Mesenchymal stem cell (in vitro differentiated cells and primary cell): ENCODE measurements around the gene VPS13A.
A peak's percentile ranks its signal among the peaks of the same experiment; 100 is the strongest.

ENCODE experiments used
- DNase-seq: peaks from one replicate; pipeline ENCODE4 v3.0.0-alpha.2; 2013
- H2AFZ ChIP-seq: one replicate; pipeline ENCODE4 v1.6.1; 2013; ENCODE audit warnings: low read depth, mild to moderate bottlenecking, control low read depth, inconsistent platforms, low read length, moderate library complexity
- H2AK5ac ChIP-seq: 2 replicates; pipeline ENCODE4 v1.6.1; 2013; ENCODE audit warnings: low read length, moderate library complexity, mild to moderate bottlenecking, inconsistent platforms; ENCODE audit not compliant: severe bottlenecking
- H2BK120ac ChIP-seq: one replicate; pipeline ENCODE4 v1.6.1; 2013; ENCODE audit warnings: low read depth, mild to moderate bottlenecking, inconsistent platforms, low read length, moderate library complexity
- H2BK12ac ChIP-seq, 2 experiments: one replicate each; pipeline ENCODE4 v1.6.1; 2013; ENCODE audit warnings: inconsistent platforms in 2 of 2, low read length in 2 of 2, mild to moderate bottlenecking in 2 of 2, moderate library complexity in 2 of 2, control low read depth in 1 of 2
- H2BK15ac ChIP-seq: one replicate; pipeline ENCODE4 v1.6.1; 2013; ENCODE audit warnings: mild to moderate bottlenecking, low read depth, inconsistent platforms; ENCODE audit not compliant: poor library complexity, severe bottlenecking
- H2BK5ac ChIP-seq: 2 replicates; pipeline ENCODE4 v1.6.1; 2013; ENCODE audit warnings: low read depth, mild to moderate bottlenecking, low read length, control low read depth, inconsistent platforms; ENCODE audit not compliant: poor library complexity, severe bottlenecking
- H3K14ac ChIP-seq, 2 experiments: one replicate each; pipeline ENCODE4 v1.6.1; 2013; ENCODE audit warnings: inconsistent platforms in 2 of 2, low read length in 2 of 2, control low read depth in 1 of 2, mild to moderate bottlenecking in 1 of 2, moderate library complexity in 1 of 2
- H3K18ac ChIP-seq, 2 experiments: one replicate each; pipeline ENCODE4 v1.6.1; 2013; ENCODE audit warnings: inconsistent platforms in 2 of 2, low read length in 2 of 2, control low read depth in 1 of 2, low read depth in 1 of 2, mild to moderate bottlenecking in 1 of 2
- H3K23ac ChIP-seq, 2 experiments: one replicate each; pipeline ENCODE4 v1.6.1; 2013; ENCODE audit warnings: inconsistent platforms in 2 of 2, low read length in 2 of 2, mild to moderate bottlenecking in 2 of 2, moderate library complexity in 2 of 2, control low read depth in 1 of 2
- H3K27ac ChIP-seq: 2 replicates; pipeline ENCODE4 v1.5.1; 2013; ENCODE audit warnings: mild to moderate bottlenecking, moderate library complexity, low read length, control low read depth, inconsistent platforms; ENCODE audit not compliant: poor library complexity, severe bottlenecking
- H3K27me3 ChIP-seq, 2 experiments: 2 replicates each; pipeline versions ENCODE4 v1.6.1 to v1.7.0; 2013; ENCODE audit warnings: low read length in 2 of 2, mild to moderate bottlenecking in 2 of 2, moderate library complexity in 2 of 2, control low read depth in 1 of 2, inconsistent platforms in 1 of 2; ENCODE audit not compliant: control insufficient read depth in 1 of 2, insufficient read depth in 1 of 2
- H3K36me3 ChIP-seq, 2 experiments: 2 replicates each; pipeline versions ENCODE4 v1.6.1 to v1.7.0; 2013; ENCODE audit warnings: low read length in 2 of 2, control low read depth in 1 of 2, inconsistent platforms in 1 of 2, low read depth in 1 of 2, mild to moderate bottlenecking in 1 of 2; ENCODE audit not compliant: insufficient read depth in 2 of 2, control insufficient read depth in 1 of 2
- H3K4ac ChIP-seq, 2 experiments: one replicate each; pipeline ENCODE4 v1.6.1; 2013; ENCODE audit warnings: inconsistent platforms in 2 of 2, low read length in 2 of 2, mild to moderate bottlenecking in 2 of 2, moderate library complexity in 2 of 2, control low read depth in 1 of 2, low read depth in 1 of 2
- H3K4me1 ChIP-seq: 2 replicates; pipeline ENCODE4 v1.6.1; 2013; ENCODE audit warnings: low read depth, low read length, control low read depth; ENCODE audit not compliant: control insufficient read depth, insufficient read depth
- H3K4me2 ChIP-seq: 2 replicates; pipeline ENCODE4 v1.6.1; 2013; ENCODE audit warnings: low read length, mild to moderate bottlenecking, inconsistent platforms; ENCODE audit not compliant: poor library complexity, severe bottlenecking
- H3K4me3 ChIP-seq, 2 experiments: 2 replicates each; pipeline versions ENCODE4 v1.5.1 to v1.7.0; 2013; ENCODE audit warnings: low read length in 2 of 2, mild to moderate bottlenecking in 2 of 2, control low read depth in 1 of 2, low read depth in 1 of 2; ENCODE audit not compliant: insufficient read depth in 1 of 2
- H3K79me1 ChIP-seq: replicated peaks from 2 replicates; pipeline ENCODE4 v1.6.1; 2013; ENCODE audit warnings: mild to moderate bottlenecking, control low read depth, low read length, inconsistent platforms; ENCODE audit not compliant: poor library complexity, severe bottlenecking
- H3K9ac ChIP-seq: 2 replicates; pipeline ENCODE4 v1.7.0; 2013; ENCODE audit warnings: mild to moderate bottlenecking, low read length, moderate library complexity
- H3K9me3 ChIP-seq: 2 replicates; pipeline ENCODE4 v1.7.0; 2013; ENCODE audit warnings: mild to moderate bottlenecking, low read length; ENCODE audit not compliant: control insufficient read depth
- H4K8ac ChIP-seq: one replicate; pipeline ENCODE4 v1.6.1; 2013; ENCODE audit warnings: inconsistent platforms, mild to moderate bottlenecking, low read length, moderate library complexity
- H4K91ac ChIP-seq: one replicate; pipeline ENCODE4 v1.6.1; 2013; ENCODE audit warnings: mild to moderate bottlenecking, low read length, inconsistent platforms
- WGBS: methylation state at CpG from one replicate; pipeline ENCODE4 v1.1.7; 2013; ENCODE audit warnings: mixed read lengths; 5-methylcytosine and 5-hydroxymethylcytosine counted together

The VPS13A gene

DNA sequence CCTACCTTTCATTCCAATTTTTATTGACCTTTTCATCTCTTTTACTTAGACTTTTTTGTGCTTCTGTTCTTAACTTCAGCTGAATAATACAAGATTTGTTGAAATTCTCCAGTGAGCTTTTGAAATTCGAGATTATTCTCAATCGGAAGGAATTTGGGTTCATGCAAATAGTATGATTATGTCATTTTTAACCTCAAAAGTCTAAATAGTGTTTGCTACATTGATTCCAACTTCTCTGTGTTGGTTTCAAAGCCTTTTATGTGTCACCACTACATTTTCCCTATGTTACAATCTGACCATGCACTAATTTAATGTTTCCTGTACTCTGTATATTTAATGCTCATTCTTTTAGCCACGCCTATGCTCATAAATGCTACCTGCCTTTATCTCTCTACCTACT, 44.1 kb downstream of the VPS13A start:
- no peak overlapping the region for H2AFZ ChIP-seq
- no peaks in the 10 kb centered on the region for H3K27me3 ChIP-seq
- 75% methylated on average over 1 of the region's 3 CpGs for WGBS
- no peak overlapping the region for H2BK12ac ChIP-seq
- no peak overlapping the region for H3K14ac ChIP-seq
- H3K4me1 ChIP-seq = peaks cover 3% of the 10 kb centered on the region
- no peak for DNase-seq
- H4K8ac ChIP-seq = no peak overlapping the region
- no peak overlapping the region for H3K4me3 ChIP-seq
- no peak overlapping the region for H3K9ac ChIP-seq
- H3K27ac ChIP-seq = no peak overlapping the region
- H2BK120ac ChIP-seq = no peak overlapping the region
- H2BK5ac ChIP-seq = no peak overlapping the region
- no peak overlapping the region for H3K18ac ChIP-seq
- no peak overlapping the region for H2BK15ac ChIP-seq
- no peak overlapping the region for H4K91ac ChIP-seq
- H3K36me3 ChIP-seq = peaks cover 0 to 3% of the 10 kb centered on the region in 2 experiments
- H3K79me1 ChIP-seq = no peaks in the 10 kb centered on the region
- no peaks in the 10 kb centered on the region for H3K9me3 ChIP-seq
- H3K4ac ChIP-seq = no peak overlapping the region
- no peak overlapping the region for H3K4me2 ChIP-seq
- no peak overlapping the region for H2AK5ac ChIP-seq
- H3K23ac ChIP-seq = no peak overlapping the region

DNA sequence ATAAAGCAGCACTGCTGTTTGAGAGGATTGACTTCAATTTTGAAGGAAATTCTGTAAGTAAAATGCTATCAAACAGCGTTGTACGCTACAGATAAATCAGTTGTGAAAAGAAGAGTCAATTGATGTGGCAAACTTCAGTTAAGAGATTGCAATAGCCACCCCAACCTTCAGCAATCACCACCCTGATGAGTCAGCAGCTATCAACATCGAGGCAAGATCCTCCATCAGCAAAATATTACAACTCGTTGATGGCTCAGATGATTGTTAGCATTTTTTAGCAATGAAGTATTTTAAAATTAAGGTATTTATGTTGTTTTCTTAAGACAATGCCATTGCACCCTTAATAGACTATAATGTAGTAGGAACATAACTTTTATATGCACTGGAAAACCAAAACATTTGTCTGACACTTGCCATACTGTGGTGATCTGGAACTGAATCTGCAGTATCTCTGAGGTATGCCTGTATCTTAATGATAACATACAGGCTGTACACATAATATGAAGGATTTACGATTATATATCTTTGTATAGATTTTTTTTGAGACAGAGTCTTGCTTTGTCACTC, 47.5 kb downstream of the VPS13A start:
- no peak overlapping the region for H2BK12ac ChIP-seq
- H2BK5ac ChIP-seq = no peak overlapping the region
- H2BK120ac ChIP-seq = no peak overlapping the region
- peaks cover 4 to 17% of the 10 kb centered on the region in 2 experiments for H3K36me3 ChIP-seq
- no peaks in the 10 kb centered on the region for H3K4me1 ChIP-seq
- H3K18ac ChIP-seq = no peak overlapping the region
- no peaks in the 10 kb centered on the region for H3K79me1 ChIP-seq
- no peak overlapping the region for H3K4me2 ChIP-seq
- H3K27me3 ChIP-seq = no peaks in the 10 kb centered on the region
- no peak overlapping the region for H2BK15ac ChIP-seq
- H3K9me3 ChIP-seq = no peaks in the 10 kb centered on the region
- DNase-seq = peak; percentile 26
- H3K9ac ChIP-seq = no peak overlapping the region
- WGBS = 73% methylated on average over 3 of the region's 5 CpGs
- H4K8ac ChIP-seq = no peak overlapping the region
- H3K27ac ChIP-seq = no peak overlapping the region
- H2AK5ac ChIP-seq = no peak overlapping the region
- no peak overlapping the region for H3K23ac ChIP-seq
- H3K4ac ChIP-seq = no peak overlapping the region
- no peak overlapping the region for H4K91ac ChIP-seq
- no peak overlapping the region for H3K4me3 ChIP-seq
- H2AFZ ChIP-seq = no peak overlapping the region
- H3K14ac ChIP-seq = no peak overlapping the region

DNA sequence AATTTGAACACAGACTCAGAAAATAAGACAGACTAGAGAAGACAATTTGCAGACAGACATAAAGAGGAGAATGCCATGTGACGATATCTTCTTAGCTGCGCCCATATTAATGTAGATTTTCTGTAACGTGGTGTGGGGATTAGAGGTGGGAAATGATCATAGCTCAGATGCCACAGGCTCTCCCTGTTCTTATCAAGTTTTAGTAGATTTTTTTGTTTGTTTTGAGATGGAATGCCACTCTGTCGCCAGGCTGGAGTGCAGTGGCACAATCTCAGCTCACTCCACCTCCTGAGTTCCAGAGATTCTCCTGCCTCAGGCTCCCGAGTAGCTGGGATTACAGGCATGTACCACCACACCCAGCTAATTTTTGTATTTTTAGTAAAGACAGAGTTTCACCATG, 59.4 kb downstream of the VPS13A start:
- H4K8ac ChIP-seq = no peak overlapping the region
- DNase-seq = no peak
- H2BK15ac ChIP-seq = no peak overlapping the region
- no peak overlapping the region for H3K9ac ChIP-seq
- no peak overlapping the region for H2BK120ac ChIP-seq
- no peaks in the 10 kb centered on the region for H3K9me3 ChIP-seq
- no peak overlapping the region for H3K23ac ChIP-seq
- no peaks in the 10 kb centered on the region for H3K4me1 ChIP-seq
- H3K18ac ChIP-seq = no peak overlapping the region
- H2BK12ac ChIP-seq = no peak overlapping the region
- H4K91ac ChIP-seq = no peak overlapping the region
- no peak overlapping the region for H2AK5ac ChIP-seq
- H3K27ac ChIP-seq = no peak overlapping the region
- H2AFZ ChIP-seq = no peak overlapping the region
- H3K79me1 ChIP-seq = peaks cover 1% of the 10 kb centered on the region
- no peak overlapping the region for H3K4me2 ChIP-seq
- 96% methylated on average over 5 of the region's 5 CpGs for WGBS
- H3K4me3 ChIP-seq = no peak overlapping the region
- H3K4ac ChIP-seq = no peak overlapping the region
- no peak overlapping the region for H2BK5ac ChIP-seq
- H3K27me3 ChIP-seq = no peaks in the 10 kb centered on the region
- H3K36me3 ChIP-seq = peaks cover 0 to under 1% of the 10 kb centered on the region in 2 experiments
- H3K14ac ChIP-seq = no peak overlapping the region

DNA sequence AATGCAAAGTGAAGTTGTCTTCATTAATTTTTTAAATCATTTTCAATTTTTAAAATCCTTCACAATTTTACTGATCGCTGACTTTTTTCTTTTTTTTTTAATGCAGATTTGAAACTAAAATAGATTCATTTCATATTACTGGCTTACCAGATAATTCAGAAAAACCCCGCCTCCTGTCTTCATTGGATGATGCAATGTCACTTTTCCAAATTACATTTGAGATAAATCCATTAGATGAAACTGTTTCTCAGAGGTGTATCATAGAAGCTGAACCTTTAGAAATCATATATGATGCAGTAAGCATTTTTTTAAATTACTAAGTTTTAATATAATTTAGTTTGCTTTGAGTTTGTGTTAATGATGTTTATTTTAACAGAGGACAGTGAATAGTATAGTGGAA, 60.6 kb downstream of the VPS13A start:
- Histone ChIP-seq H2BK5ac (no peak overlapping the region), H3K14ac (no peak overlapping the region), H3K4me1 (no peaks in the 10 kb centered on the region), H3K23ac (no peak overlapping the region), H2BK12ac (no peak overlapping the region), H3K4me3 (no peak overlapping the region), H2BK120ac (no peak overlapping the region), H3K36me3 (peaks cover 0 to 3% of the 10 kb centered on the region in 2 experiments), H3K9ac (no peak overlapping the region), H4K8ac (no peak overlapping the region), H3K4ac (no peak overlapping the region), H3K4me2 (no peak overlapping the region), H2AK5ac (no peak overlapping the region), H2AFZ (no peak overlapping the region), H3K18ac (no peak overlapping the region), H3K79me1 (peaks cover 1% of the 10 kb centered on the region), H3K9me3 (no peaks in the 10 kb centered on the region), H3K27ac (no peak overlapping the region), H4K91ac (no peak overlapping the region), H3K27me3 (no peaks in the 10 kb centered on the region), H2BK15ac (no peak overlapping the region)
- WGBS = no CpG with 5 or more reads among the region's 2 CpGs
- no peak for DNase-seq
